HepG2 (cell line): ENCODE results near the gene ARFGEF2. TPM values are rescaled to one million over a fixed set of nuclear protein-coding genes. Genes with fewer than 3 reads are reported as not detected.

Source experiments
- CTCF ChIP-seq: sonication (generic); formaldehyde crosslinking; IDR thresholded peaks from 2 replicates; pipeline ENCODE4 v1.5.0; 2020; ENCODE audit warnings: mild to moderate bottlenecking, missing genetic modification reagents, moderate library complexity
- DNMT1 ChIP-seq: sonication (generic); formaldehyde crosslinking; IDR thresholded peaks from 2 replicates; pipeline ENCODE4 v1.5.1; 2020; ENCODE audit warnings: mild to moderate bottlenecking, missing genetic modification reagents
- E2F2 ChIP-seq: sonication (generic); formaldehyde crosslinking; IDR thresholded peaks from 2 replicates; pipeline ENCODE4 v1.4.0; 2020; ENCODE audit warnings: missing genetic modification reagents, borderline replicate concordance
- EEA1 ChIP-seq: sonication (generic); formaldehyde crosslinking; IDR thresholded peaks from 2 replicates; pipeline ENCODE4 v1.5.1; 2020; ENCODE audit warnings: mild to moderate bottlenecking, missing genetic modification reagents, borderline replicate concordance
- GZF1 ChIP-seq: sonication (generic); formaldehyde crosslinking; IDR thresholded peaks from 2 replicates; pipeline ENCODE4 v1.5.1; 2020; ENCODE audit warnings: mild to moderate bottlenecking, missing genetic modification reagents
- HMGXB3 ChIP-seq: sonication (generic); formaldehyde crosslinking; IDR thresholded peaks from 2 replicates; pipeline ENCODE4 v1.4.0; 2020; ENCODE audit warnings: missing genetic modification reagents, borderline replicate concordance
- HNRNPH1 ChIP-seq: fragments of 200-400 bp; formaldehyde crosslinking; optimal IDR thresholded peaks from 2 replicates; pipeline ENCODE3; 2017; ENCODE audit warnings: mild to moderate bottlenecking, low read depth, low read length
- HOXA7 ChIP-seq: sonication (generic); formaldehyde crosslinking; IDR thresholded peaks from 2 replicates; pipeline ENCODE4 v1.8.1; 2022; ENCODE audit warnings: mild to moderate bottlenecking, missing genetic modification reagents, moderate library complexity
- KDM1A ChIP-seq: IDR thresholded peaks from 2 replicates; pipeline ENCODE4 v1.6.1; 2016; ENCODE audit warnings: missing compliant biosample characterization
- KLF6 ChIP-seq: IDR thresholded peaks from 2 replicates; pipeline ENCODE4 v1.8.0; 2016; ENCODE audit warnings: missing biosample characterization, missing genetic modification reagents
- KMT2B ChIP-seq: IDR thresholded peaks from 2 replicates; pipeline ENCODE4 v1.6.1; 2016; ENCODE audit warnings: missing genetic modification reagents, missing compliant biosample characterization
- MEIS1 ChIP-seq: sonication (generic); formaldehyde crosslinking; IDR thresholded peaks from 2 replicates; pipeline ENCODE4 v1.9.0; 2021; ENCODE audit warnings: mild to moderate bottlenecking, missing genetic modification reagents, moderate library complexity, borderline replicate concordance
- MIXL1 ChIP-seq: IDR thresholded peaks from 2 replicates; pipeline ENCODE4 v1.6.1; 2016
- MXD3 ChIP-seq: IDR thresholded peaks from 2 replicates; pipeline ENCODE4 v1.6.1; 2016; ENCODE audit warnings: mild to moderate bottlenecking, missing biosample characterization, missing genetic modification reagents
- MXI1 ChIP-seq: IDR thresholded peaks from 3 replicates; pipeline ENCODE4 v1.6.1; 2012; ENCODE audit warnings: low read depth, low read length, inconsistent platforms, borderline replicate concordance
- NCOA5 ChIP-seq: sonication (generic); formaldehyde crosslinking; IDR thresholded peaks from 2 replicates; pipeline ENCODE4 v1.4.0; 2020; ENCODE audit warnings: missing genetic modification reagents
- PCBP2 ChIP-seq: fragments of 200-400 bp; formaldehyde crosslinking; optimal IDR thresholded peaks from 2 replicates; pipeline ENCODE3; 2018; ENCODE audit warnings: low read length, low read depth; ENCODE audit not compliant: poor library complexity, severe bottlenecking
- TBX2 ChIP-seq: sonication (generic); formaldehyde crosslinking; IDR thresholded peaks from 2 replicates; pipeline ENCODE4 v1.5.0; 2020; ENCODE audit warnings: missing genetic modification reagents, mild to moderate bottlenecking, borderline replicate concordance
- ZFAT ChIP-seq: sonication (generic); formaldehyde crosslinking; conservative IDR thresholded peaks from 2 replicates; pipeline ENCODE4 v1.8.1; 2023; ENCODE audit warnings: missing genetic modification reagents, inconsistent platforms
- ZFP36 ChIP-seq: fragments of 150-350 bp; IDR thresholded peaks from 2 replicates; pipeline ENCODE4 v1.6.1; 2018; ENCODE audit warnings: borderline replicate concordance, low read length, low read depth; ENCODE audit not compliant: partially characterized antibody
- ZNF34 ChIP-seq: sonication (generic); formaldehyde crosslinking; IDR thresholded peaks from 2 replicates; pipeline ENCODE4 v1.4.0; 2020; ENCODE audit warnings: mild to moderate bottlenecking, missing genetic modification reagents, borderline replicate concordance
- ZNF460 ChIP-seq: sonication (generic); formaldehyde crosslinking; IDR thresholded peaks from 2 replicates; pipeline ENCODE4 v1.5.1; 2020; ENCODE audit warnings: missing genetic modification reagents, mild to moderate bottlenecking, borderline replicate concordance
- ZNF558 ChIP-seq: sonication (generic); formaldehyde crosslinking; IDR thresholded peaks from 2 replicates; pipeline ENCODE4 v1.9.0; 2022; ENCODE audit warnings: mild to moderate bottlenecking, missing genetic modification reagents, borderline replicate concordance
- polyA plus RNA-seq, 8 experiments: library from polyadenylated mRNA; depleted of rRNA in 3 of 8; stranded (reverse) in 7 of 8; unstranded in 1 of 8; fragments of >200 nt; fragmentation: Illumina TruSeq in 4 of 8; extraction: Trizol in 4 of 8; gene quantifications; 2 replicates each; pipeline versions ENCODE4 v1.2.1 to v1.2.3, GENCODE V29; 2011 to 2016; ENCODE audit warnings: low read depth in 4 of 8, missing spikeins in 1 of 8, mixed read lengths in 1 of 8; ENCODE audit not compliant: insufficient read depth in 1 of 8
- total RNA-seq, 5 experiments: library from RNA; depleted of rRNA; stranded (reverse); fragments of >200 nt; fragmentation: Illumina TruSeq; extraction: Trizol; gene quantifications; 2 replicates each; pipeline ENCODE4 v1.2.3, GENCODE V29; 2016; ENCODE audit warnings: low read depth in 1 of 5

The ARFGEF2 gene
- total and polyA plus RNA-seq, 2 of the 13 experiments (the other 11 are each of a cell fraction or from before 2014, with no cell fraction given) = 44.0 to 60.8 TPM

- TF ChIP-seq HMGXB3 (CRISPR knock-in tag) (no peak; the same call in 1 of the 2 replicates), NCOA5 (CRISPR knock-in tag) (no peak), KLF6 (CRISPR knock-in tag) (no peak), HOXA7 (CRISPR knock-in tag) (no peak), CTCF (CRISPR knock-in tag) (no peak), ZNF558 (no peak), MXI1 (no peak), EEA1 (CRISPR knock-in tag) (no peak), ZFP36 (no peak), MXD3 (CRISPR knock-in tag) (no peak; the same call in 1 of the 2 replicates), DNMT1 (CRISPR knock-in tag) (0 out of 2 replicates have a peak, but pooled peaks have one; percentile 56), MEIS1 (no peak), KMT2B (CRISPR knock-in tag) (no peak), MIXL1 (CRISPR knock-in tag) (no peak; the same call in 1 of the 2 replicates), KDM1A (CRISPR knock-in tag) (0 out of 2 replicates have a peak, but pooled peaks have one; percentile 15), HNRNPH1 (no peak), TBX2 (no peak), ZNF460 (CRISPR knock-in tag) (no peak), E2F2 (CRISPR knock-in tag) (peak; percentile 90; the same call in 1 of the 2 replicates), GZF1 (no peak), PCBP2 (no peak), ZNF34 (CRISPR knock-in tag) (peak; percentile 70; the same call in 1 of the 2 replicates), ZFAT (CRISPR knock-in tag) (no peak)
These were observed 124.1 kb downstream of the ARFGEF2 start (continued) for GRCh38 chr20:49045440-49046086.
